Smooth muscle cell of the pulmonary artery (primary cell): ENCODE data around the gene SDC4. TPM values are rescaled to one million over a fixed set of nuclear protein-coding genes. Genes with fewer than 3 reads are reported as not detected.

Experiments used
- total RNA-seq: library from RNA; depleted of rRNA; stranded (reverse); fragments of >200 nt; gene quantifications from 2 replicates; pipeline ENCODE4 v1.2.3, GENCODE V29; 2014

Gene SDC4
- total RNA-seq = 61.4 and 105 TPM in 2 replicates

GRCh38 chr20:45347936-45348778 lies at the start of gene SDC4:
Gene SDC4, minus strand, starts transcription at chr20:45348424. Its CDS starts 40 bp downstream, at chr20:45348384.

DNA sequence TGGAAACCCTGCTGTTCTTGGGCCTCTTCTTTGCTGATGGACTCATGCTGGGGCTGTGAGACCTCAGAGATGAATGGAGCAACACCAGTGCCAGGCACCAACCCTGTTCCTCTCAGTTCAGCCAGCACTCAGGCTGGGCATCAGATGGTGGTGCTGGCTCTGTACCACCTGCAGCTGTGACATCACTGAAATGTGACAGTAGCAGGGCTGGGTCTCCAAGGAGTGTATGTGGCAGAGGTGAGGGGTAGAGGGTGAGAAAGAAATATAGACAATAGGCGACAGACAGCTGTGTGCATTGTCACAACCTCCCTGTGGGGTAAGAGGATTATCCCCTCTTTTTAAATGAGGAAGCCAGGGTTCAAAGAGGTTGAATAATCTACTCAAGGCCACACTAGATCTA lies 30.0 kb upstream of the SDC4 start, which contains the start of gene TP53TG5:
Gene TP53TG5, minus strand, starts transcription at position 135 of the 400 bp plus-strand sequence. Its CDS starts 89 bp downstream, at position 46.

DNA sequence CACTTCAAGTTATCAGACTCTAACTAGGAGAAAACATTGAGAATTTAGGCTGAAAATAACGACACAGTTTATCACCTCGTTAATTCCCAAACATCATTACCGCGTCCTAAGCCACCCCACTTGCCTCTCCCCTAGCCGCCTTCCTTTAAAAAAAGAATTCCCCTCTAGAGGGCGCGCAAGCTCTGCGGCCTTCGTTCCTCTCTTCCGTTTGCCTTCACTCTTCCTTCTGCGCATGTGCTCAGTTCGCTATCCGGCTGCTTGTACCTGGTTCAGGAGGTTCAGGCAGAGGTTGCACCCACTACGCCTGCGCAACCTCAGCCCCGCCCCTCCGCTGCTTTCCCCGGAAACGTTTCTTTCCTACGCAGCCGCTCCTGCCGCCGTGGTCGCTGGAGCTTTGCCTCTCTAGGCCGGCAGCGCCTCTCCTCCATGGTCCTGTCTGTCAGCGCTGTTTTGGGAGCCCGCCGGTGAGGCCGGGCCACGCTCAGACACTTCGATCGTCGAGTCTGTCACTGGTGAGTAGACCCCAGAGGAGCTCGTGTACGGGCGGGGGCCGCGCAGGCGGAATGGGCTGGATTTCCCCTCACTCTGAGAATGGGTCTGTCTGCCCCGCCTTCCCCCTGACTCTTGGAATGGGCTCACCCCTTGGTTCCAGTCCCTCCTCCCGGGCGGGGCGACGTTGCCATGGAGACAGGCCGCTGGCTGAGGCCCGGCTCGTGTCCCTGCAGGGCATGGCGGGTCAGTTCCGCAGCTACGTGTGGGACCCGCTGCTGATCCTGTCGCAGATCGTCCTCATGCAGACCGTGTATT lies 14.8 kb upstream of the SDC4 start, which contains the start of gene SYS1:
Gene SYS1, plus strand, starts transcription at position 353 of the 807 bp plus-strand sequence. Its CDS starts 376 bp downstream, at position 729.

GRCh38 chr20:45308117-45308778 lies 40.0 kb downstream of the SDC4 start, which contains the start of gene MATN4:
Gene MATN4, minus strand, starts transcription at chr20:45308299. Its CDS starts 2,717 bp downstream, at chr20:45305582.

GRCh38 chr20:45306431-45306982 lies 41.7 kb downstream of the SDC4 start, which contains the start of gene RBPJL:
Gene RBPJL, plus strand, starts transcription at chr20:45306840. Its CDS starts 83 bp downstream, at chr20:45306923.

Other genes with a start within 250 kb of the SDC4 start
- 1.4 and 2.4 TPM in 2 replicates for gene KCNS1, start 247.3 kb downstream of the SDC4 start, total RNA-seq
- not detected in 2 replicates for gene WFDC5, start 233.2 kb downstream of the SDC4 start, total RNA-seq
- not detected in 2 replicates for gene WFDC12, start 224.0 kb downstream of the SDC4 start, total RNA-seq
- not detected in 2 replicates for gene PI3, start 173.5 kb downstream of the SDC4 start, total RNA-seq
- not detected in 2 replicates for gene SEMG1, start 141.4 kb downstream of the SDC4 start, total RNA-seq
- gene SEMG2, start 127.1 kb downstream of the SDC4 start, total RNA-seq = not detected in 2 replicates
- 0.52 and 0.69 TPM in 2 replicates for gene SLPI, start 93.9 kb downstream of the SDC4 start, total RNA-seq
- not detected in 2 replicates for gene RBPJL, start 41.6 kb downstream of the SDC4 start, total RNA-seq
- 0.03 TPM in 1 of 2 replicates, not detected in the other for gene MATN4, start 40.1 kb downstream of the SDC4 start, total RNA-seq
- 34.0 and 36.3 TPM in 2 replicates for gene SYS1, start 14.7 kb upstream of the SDC4 start, total RNA-seq
- gene TP53TG5, start 29.9 kb upstream of the SDC4 start, total RNA-seq = 0.03 TPM in 1 of 2 replicates, not detected in the other
- 3.0 and 4.7 TPM in 2 replicates for gene DBNDD2, start 59.9 kb upstream of the SDC4 start, total RNA-seq
- 59.5 and 63.0 TPM in 2 replicates for gene PIGT, start 67.7 kb upstream of the SDC4 start, total RNA-seq
- not detected in 2 replicates for gene WFDC2, start 121.3 kb upstream of the SDC4 start, total RNA-seq
- gene SPINT3, start 167.2 kb upstream of the SDC4 start, total RNA-seq = not detected in 2 replicates
- not detected in 2 replicates for gene WFDC6, start 191.1 kb upstream of the SDC4 start, total RNA-seq
- 0.39 TPM in 1 of 2 replicates, not detected in the other for gene EPPIN, start 199.0 kb upstream of the SDC4 start, total RNA-seq
- 0.20 TPM in 1 of 2 replicates, not detected in the other for gene WFDC8, start 230.9 kb upstream of the SDC4 start, total RNA-seq